GM21528 (cell line): ENCODE data around the gene FBXO2.

Experiments
- ATAC-seq: cut with Tn5 transposase; IDR thresholded peaks from one replicate; pipeline ENCODE4 v1.9.1; 2021; ENCODE audit warnings: mild to moderate bottlenecking, moderate library complexity; ENCODE audit not compliant: unreplicated experiment, low FRiP score

FBXO2 gene

GRCh38 chr1:11654137-11654938 lies at the start of gene FBXO2, which contains the start of gene FBXO44:
Gene FBXO2, minus strand, starts transcription at chr1:11654429. Its CDS starts 89 bp downstream, at chr1:11654340.
Gene FBXO44, plus strand, starts transcription at chr1:11654877. Its CDS starts 959 bp downstream, at chr1:11655836.
- peak; percentile 60 for ATAC-seq

- no peak for ATAC-seq
Measured at GRCh38 chr1:11703357-11704193, 49.3 kb upstream of the FBXO2 start.

GRCh38 chr1:11701981-11702803 lies 48.0 kb upstream of the FBXO2 start:
- no peak for ATAC-seq

GRCh38 chr1:11701551-11701961 lies 47.3 kb upstream of the FBXO2 start:
- no peak for ATAC-seq

GRCh38 chr1:11700601-11701467 lies 46.6 kb upstream of the FBXO2 start:
- ATAC-seq = no peak

GRCh38 chr1:11697893-11698210 lies 43.6 kb upstream of the FBXO2 start:
- ATAC-seq = no peak

GRCh38 chr1:11697188-11697892 lies 43.1 kb upstream of the FBXO2 start:
- ATAC-seq = no peak

GRCh38 chr1:11695861-11696260 lies 41.6 kb upstream of the FBXO2 start:
- ATAC-seq = no peak

GRCh38 chr1:11693917-11694316 lies 39.7 kb upstream of the FBXO2 start:
- no peak for ATAC-seq

GRCh38 chr1:11693024-11693590 lies 38.9 kb upstream of the FBXO2 start:
- ATAC-seq = no peak

- no peak for ATAC-seq
Measured at GRCh38 chr1:11691928-11692711, 37.9 kb upstream of the FBXO2 start.

GRCh38 chr1:11691302-11691914 lies 37.2 kb upstream of the FBXO2 start, which contains the start of gene DRAXIN:
Gene DRAXIN, plus strand, starts transcription at chr1:11691710. Its CDS starts 14,549 bp downstream, at chr1:11706259.
- ATAC-seq = no peak

- ATAC-seq = no peak
Measured at GRCh38 chr1:11690397-11691301, 36.4 kb upstream of the FBXO2 start.

- ATAC-seq = no peak
Measured at GRCh38 chr1:11688506-11688905, 34.3 kb upstream of the FBXO2 start.

- no peak for ATAC-seq
Measured at GRCh38 chr1:11685210-11685752, 31.1 kb upstream of the FBXO2 start.

GRCh38 chr1:11684070-11684469 lies 29.8 kb upstream of the FBXO2 start:
- no peak for ATAC-seq
